Peyer's patch (tissue), 4 donors: ENCODE results near the gene CFAP43. TPM values are rescaled to one million over a fixed set of nuclear protein-coding genes. Genes with fewer than 3 reads are reported as not detected.

Experiments used
- DNase-seq, 3 donors: peaks; one replicate each; pipeline ENCODE4 v3.0.0-alpha.2; 2017 to 2019
- H3K27ac ChIP-seq, 4 donors: fragments of 200-600 bp; sonication (generic); one replicate each; pipeline ENCODE4 v1.5.1; 2016 to 2019
- H3K27me3 ChIP-seq, 2 donors: fragments of 200-600 bp; sonication (generic); one replicate each; pipeline ENCODE4 v1.5.1; 2019
- H3K36me3 ChIP-seq, 3 donors: fragments of 200-600 bp; sonication (generic); one replicate each; pipeline ENCODE4 v1.5.1; 2016 to 2019
- H3K4me1 ChIP-seq, 4 donors: fragments of 200-600 bp; sonication (generic); one replicate each; pipeline ENCODE4 v1.5.1; 2016 to 2019
- H3K4me3 ChIP-seq, 4 donors: fragments of 200-600 bp; sonication (generic); 1 replicate in 3 of 4; 2 replicates in 1 of 4; pipeline ENCODE4 v1.5.1; 2016 to 2019; ENCODE audit warnings: mild to moderate bottlenecking in 1 of 4
- H3K9me3 ChIP-seq, 4 donors: fragments of 200-600 bp; sonication (generic); one replicate each; pipeline ENCODE4 v1.5.1; 2016 to 2019; ENCODE audit warnings: mild to moderate bottlenecking in 1 of 4
- POLR2A ChIP-seq, 2 donors: fragments of 450-650 bp; IDR thresholded peaks; one replicate each; pipeline ENCODE4 v1.5.1; 2017; ENCODE audit warnings: antibody characterized with exemption in 2 of 2, mild to moderate bottlenecking in 2 of 2, moderate library complexity in 2 of 2
- total RNA-seq, 4 donors: library from RNA; depleted of rRNA; stranded (reverse); fragments of >200 nt; gene quantifications; one replicate each; pipeline ENCODE4 v1.1.0, GENCODE V29; 2016
- TF ChIP-seq, protein P1 (sequence below), 6 experiments: fragments of 450-650 bp in 4 of 6; fragments of 200-600 bp in 2 of 6; sonication (generic) in 1 of 6; IDR thresholded peaks; one replicate each; pipeline ENCODE4 v1.5.1; 2017 to 2019; ENCODE audit warnings: antibody characterized with exemption in 6 of 6, mild to moderate bottlenecking in 3 of 6, moderate library complexity in 1 of 6

The CFAP43 gene
- total RNA-seq, 4 donors from 2014 or later: 0.27 to 12.4 (median 0.76) TPM; not detected in 1

DNA sequence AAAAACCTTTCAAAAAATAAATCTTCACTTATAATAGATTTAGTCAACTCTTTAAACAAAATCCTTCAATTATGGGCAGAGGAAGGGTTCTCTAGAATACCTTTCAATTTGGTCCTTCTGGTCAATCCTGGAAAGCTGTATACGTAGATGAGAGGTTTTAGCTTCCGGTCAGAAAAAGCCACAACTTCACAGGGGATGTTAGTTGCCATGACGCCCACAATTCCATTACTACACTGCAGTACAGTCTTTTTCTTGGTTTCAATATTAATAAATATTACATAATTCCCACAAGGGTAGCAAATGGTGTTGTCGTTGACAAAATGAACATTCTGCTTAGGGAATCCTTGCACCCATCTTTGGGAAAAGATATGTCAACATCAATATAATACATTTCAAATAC is 1.7 kb downstream of the CFAP43 start:
- no peaks in the 10 kb centered on the region for H3K27me3 ChIP-seq
- no peaks in the 10 kb centered on the region for H3K36me3 ChIP-seq
- TF ChIP-seq, protein P1, sequence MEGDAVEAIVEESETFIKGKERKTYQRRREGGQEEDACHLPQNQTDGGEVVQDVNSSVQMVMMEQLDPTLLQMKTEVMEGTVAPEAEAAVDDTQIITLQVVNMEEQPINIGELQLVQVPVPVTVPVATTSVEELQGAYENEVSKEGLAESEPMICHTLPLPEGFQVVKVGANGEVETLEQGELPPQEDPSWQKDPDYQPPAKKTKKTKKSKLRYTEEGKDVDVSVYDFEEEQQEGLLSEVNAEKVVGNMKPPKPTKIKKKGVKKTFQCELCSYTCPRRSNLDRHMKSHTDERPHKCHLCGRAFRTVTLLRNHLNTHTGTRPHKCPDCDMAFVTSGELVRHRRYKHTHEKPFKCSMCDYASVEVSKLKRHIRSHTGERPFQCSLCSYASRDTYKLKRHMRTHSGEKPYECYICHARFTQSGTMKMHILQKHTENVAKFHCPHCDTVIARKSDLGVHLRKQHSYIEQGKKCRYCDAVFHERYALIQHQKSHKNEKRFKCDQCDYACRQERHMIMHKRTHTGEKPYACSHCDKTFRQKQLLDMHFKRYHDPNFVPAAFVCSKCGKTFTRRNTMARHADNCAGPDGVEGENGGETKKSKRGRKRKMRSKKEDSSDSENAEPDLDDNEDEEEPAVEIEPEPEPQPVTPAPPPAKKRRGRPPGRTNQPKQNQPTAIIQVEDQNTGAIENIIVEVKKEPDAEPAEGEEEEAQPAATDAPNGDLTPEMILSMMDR (IDR thresholded peaks at IDR 0.05): no peak
- no peak for TF ChIP-seq POLR2A (IDR thresholded peaks at IDR 0.05)
- H3K4me3 ChIP-seq: no peak overlapping the region
- no peak overlapping the region for H3K27ac ChIP-seq
- peaks cover 0 to 4% (median 0%) of the 10 kb centered on the region in 4 donors for H3K4me1 ChIP-seq
- H3K9me3 ChIP-seq: no peaks in the 10 kb centered on the region
- no peak for DNase-seq

DNA sequence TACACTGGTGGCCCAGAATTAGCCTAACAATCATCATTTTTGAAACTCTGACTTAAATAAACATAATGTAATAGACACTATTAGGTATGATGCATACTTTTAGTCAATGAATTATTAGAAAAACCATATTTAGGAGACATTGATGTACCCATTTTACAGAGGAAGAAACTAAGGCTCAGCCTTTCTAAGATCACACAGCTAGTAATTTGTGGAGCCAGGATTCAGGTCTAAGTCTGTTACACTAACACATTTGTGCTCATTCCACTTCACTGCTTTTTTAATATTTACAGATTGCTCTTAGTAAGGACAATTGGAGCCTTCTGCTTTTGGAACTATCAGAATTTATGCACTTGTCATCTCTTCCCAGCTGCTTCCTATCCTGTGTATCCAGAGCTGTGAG is 8.9 kb downstream of the CFAP43 start:
- no peak for TF ChIP-seq POLR2A (IDR thresholded peaks at IDR 0.05)
- TF ChIP-seq, protein P1 (IDR thresholded peaks at IDR 0.05): no peak

DNA sequence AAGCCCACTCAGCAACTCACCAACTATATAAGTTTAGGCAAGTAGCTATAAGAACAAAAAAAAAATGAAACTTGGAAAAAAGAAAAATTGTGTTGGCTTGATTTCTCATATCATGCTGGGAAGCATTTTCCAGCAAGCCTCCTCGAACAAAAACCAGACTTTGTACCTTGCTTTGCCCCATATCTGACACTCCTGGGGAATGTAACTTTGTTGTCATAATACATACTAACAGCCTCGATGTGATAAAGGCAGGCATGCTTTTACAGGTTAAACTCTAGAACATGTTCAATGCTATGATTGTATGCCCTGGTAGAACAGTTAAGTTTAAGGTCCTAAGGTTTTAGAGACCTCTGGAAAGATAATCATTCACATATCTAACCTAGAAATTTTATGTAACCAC is 11.6 kb downstream of the CFAP43 start:
- TF ChIP-seq, protein P1 (IDR thresholded peaks at IDR 0.05): no peak
- TF ChIP-seq POLR2A (IDR thresholded peaks at IDR 0.05): no peak
- H3K36me3 ChIP-seq: no peaks in the 10 kb centered on the region

More for the DNA sequence above, 8.9 kb downstream of the CFAP43 start:
- no peak overlapping the region for H3K27ac ChIP-seq
- H3K9me3 ChIP-seq: no peaks in the 10 kb centered on the region
- H3K36me3 ChIP-seq: no peaks in the 10 kb centered on the region
- no peak overlapping the region for H3K4me3 ChIP-seq
- H3K27me3 ChIP-seq: no peaks in the 10 kb centered on the region
- H3K4me1 ChIP-seq: peaks cover 0 to 5% (median 0%) of the 10 kb centered on the region in 4 donors
- DNase-seq: no peak

GRCh38 chr10:104218751-104219150 is 13.4 kb downstream of the CFAP43 start:
- DNase-seq: no peak
- H3K4me1 ChIP-seq: peaks cover 0 to 5% (median 0%) of the 10 kb centered on the region in 4 donors
- H3K4me3 ChIP-seq: no peak overlapping the region
- no peak overlapping the region for H3K27ac ChIP-seq
- H3K27me3 ChIP-seq: no peaks in the 10 kb centered on the region
- H3K36me3 ChIP-seq: no peaks in the 10 kb centered on the region
- H3K9me3 ChIP-seq: no peaks in the 10 kb centered on the region
- no peak for TF ChIP-seq POLR2A (IDR thresholded peaks at IDR 0.05)

More for the DNA sequence above, 11.6 kb downstream of the CFAP43 start:
- H3K27me3 ChIP-seq: no peaks in the 10 kb centered on the region
- DNase-seq: no peak
- H3K9me3 ChIP-seq: no peaks in the 10 kb centered on the region
- peaks cover 0 to 5% (median 0%) of the 10 kb centered on the region in 4 donors for H3K4me1 ChIP-seq
- no peak overlapping the region for H3K4me3 ChIP-seq
- peak overlapping the region in 2 of 4 donors; percentile 12 to 31 for H3K27ac ChIP-seq

GRCh38 chr10:104216631-104217030 is 15.5 kb downstream of the CFAP43 start:
- TF ChIP-seq, protein P1 (IDR thresholded peaks at IDR 0.05): no peak
- no peak for TF ChIP-seq POLR2A (IDR thresholded peaks at IDR 0.05)
- H3K4me1 ChIP-seq: peaks cover 0 to 5% (median 0%) of the 10 kb centered on the region in 4 donors
- H3K27me3 ChIP-seq: no peaks in the 10 kb centered on the region

GRCh38 chr10:104209575-104210198 is 22.5 kb downstream of the CFAP43 start:
- Histone ChIP-seq H3K27ac (no peak overlapping the region), H3K4me3 (no peak overlapping the region), H3K9me3 (no peaks in the 10 kb centered on the region), H3K36me3 (no peaks in the 10 kb centered on the region), H3K4me1 (no peaks in the 10 kb centered on the region), H3K27me3 (no peaks in the 10 kb centered on the region)
- TF ChIP-seq POLR2A (IDR thresholded peaks at IDR 0.05): no peak
- TF ChIP-seq, protein P1 (IDR thresholded peaks at IDR 0.05): peak in 5 of 6 experiments; percentile 18 to 66 (median 66)
- no peak for DNase-seq

More at GRCh38 chr10:104216631-104217030, 15.5 kb downstream of the CFAP43 start:
- H3K4me3 ChIP-seq: no peak overlapping the region
- H3K27ac ChIP-seq: no peak overlapping the region
- DNase-seq: no peak
- H3K9me3 ChIP-seq: no peaks in the 10 kb centered on the region
- no peaks in the 10 kb centered on the region for H3K36me3 ChIP-seq
